HG03060 (cell line): Measurements from ENCODE around the gene MISP.

Source experiments
- ATAC-seq: cut with Tn5 transposase; IDR thresholded peaks from one replicate; pipeline ENCODE4 v1.9.1; 2021; ENCODE audit warnings: low read depth, moderate number of reproducible peaks; ENCODE audit not compliant: unreplicated experiment

The MISP gene

DNA sequence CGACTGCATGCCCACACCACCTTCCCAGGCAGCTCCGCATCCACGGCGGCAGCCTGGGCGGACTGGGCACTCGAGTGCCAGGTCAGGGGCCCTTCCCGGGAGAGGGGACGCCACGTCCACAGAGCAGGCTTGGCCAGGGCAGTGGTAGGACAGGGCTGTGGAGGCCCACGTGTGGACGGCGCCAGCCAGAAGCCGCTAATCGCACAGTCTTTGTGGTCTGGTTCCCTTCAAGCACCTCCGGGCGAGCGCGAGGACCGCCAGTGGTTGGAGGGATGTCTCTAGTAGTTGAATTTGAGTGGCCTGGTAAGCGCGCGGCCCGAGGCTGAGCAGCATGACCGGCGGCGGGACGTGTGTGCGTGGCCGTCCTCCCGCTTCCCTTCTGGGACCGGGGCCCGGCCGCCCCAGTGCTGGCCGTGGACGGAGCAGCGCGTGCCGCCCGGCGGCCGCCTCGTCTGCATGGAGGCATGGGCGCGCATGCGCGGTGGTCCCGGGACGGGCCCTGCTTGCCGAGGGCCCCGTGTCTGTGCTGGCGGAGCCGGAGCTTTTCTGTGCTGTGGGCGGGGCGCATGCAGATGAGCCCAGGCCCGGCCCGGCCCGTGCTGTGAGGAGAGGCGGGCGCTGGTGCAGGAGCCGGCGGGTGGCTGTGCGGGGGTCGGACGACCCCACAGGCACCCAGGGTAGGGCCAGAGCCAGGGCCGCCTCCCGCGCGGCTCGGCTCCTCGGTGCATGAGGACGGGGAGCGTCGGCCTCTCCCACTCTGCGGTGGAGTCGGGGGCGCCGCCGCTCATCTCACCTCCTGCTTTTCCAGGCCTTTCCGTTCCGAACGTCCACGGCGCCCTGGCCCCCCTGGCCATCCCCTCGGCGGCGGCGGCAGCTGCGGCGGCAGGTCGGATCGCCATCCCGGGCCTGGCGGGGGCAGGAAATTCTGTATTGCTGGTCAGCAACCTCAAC lies 55.0 kb downstream of the MISP start:
- no peak for ATAC-seq

DNA sequence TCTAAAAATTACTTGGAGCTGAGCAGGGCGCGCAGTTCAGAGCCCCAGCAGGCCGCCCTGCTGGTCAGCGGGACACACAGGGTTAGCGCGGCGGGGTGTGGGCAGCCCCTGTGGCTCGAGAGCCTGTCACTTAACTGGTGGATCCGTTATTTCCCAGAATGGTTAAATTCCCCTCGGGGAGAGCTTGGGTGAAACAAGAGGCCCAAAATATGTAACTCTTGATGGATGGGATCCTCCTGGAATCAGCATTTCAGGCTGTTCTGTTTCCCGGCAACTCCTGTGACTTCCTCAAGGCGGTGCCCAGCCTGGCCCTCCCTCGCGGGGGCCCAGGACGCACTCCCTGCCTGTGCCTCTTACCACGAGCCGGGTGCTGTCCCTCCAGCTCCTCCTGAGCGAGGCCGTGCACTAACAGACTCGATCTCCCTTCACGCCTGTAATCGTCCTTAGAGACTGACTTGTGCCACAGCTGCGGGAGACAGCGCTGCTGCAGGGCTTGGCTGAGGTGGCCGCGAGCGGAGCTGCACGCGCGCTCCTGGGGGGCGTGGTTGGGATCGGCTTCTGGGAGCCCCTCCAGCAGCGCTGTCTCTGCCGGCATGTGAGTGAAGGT lies 56.0 kb downstream of the MISP start:
- no peak for ATAC-seq

GRCh38 chr19:807627-808422 lies 56.9 kb downstream of the MISP start:
- ATAC-seq: no peak

DNA sequence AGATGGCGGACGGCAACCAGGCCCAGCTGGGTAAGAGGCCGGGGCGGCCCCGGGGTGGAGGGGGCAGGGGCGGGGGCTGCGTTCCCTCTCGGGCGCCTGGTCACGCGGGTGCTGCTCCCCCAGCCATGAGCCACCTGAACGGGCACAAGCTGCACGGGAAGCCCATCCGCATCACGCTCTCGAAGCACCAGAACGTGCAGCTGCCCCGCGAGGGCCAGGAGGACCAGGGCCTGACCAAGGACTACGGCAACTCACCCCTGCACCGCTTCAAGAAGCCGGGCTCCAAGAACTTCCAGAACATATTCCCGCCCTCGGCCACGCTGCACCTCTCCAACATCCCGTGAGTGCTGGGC lies 57.5 kb downstream of the MISP start:
- ATAC-seq: no peak

DNA sequence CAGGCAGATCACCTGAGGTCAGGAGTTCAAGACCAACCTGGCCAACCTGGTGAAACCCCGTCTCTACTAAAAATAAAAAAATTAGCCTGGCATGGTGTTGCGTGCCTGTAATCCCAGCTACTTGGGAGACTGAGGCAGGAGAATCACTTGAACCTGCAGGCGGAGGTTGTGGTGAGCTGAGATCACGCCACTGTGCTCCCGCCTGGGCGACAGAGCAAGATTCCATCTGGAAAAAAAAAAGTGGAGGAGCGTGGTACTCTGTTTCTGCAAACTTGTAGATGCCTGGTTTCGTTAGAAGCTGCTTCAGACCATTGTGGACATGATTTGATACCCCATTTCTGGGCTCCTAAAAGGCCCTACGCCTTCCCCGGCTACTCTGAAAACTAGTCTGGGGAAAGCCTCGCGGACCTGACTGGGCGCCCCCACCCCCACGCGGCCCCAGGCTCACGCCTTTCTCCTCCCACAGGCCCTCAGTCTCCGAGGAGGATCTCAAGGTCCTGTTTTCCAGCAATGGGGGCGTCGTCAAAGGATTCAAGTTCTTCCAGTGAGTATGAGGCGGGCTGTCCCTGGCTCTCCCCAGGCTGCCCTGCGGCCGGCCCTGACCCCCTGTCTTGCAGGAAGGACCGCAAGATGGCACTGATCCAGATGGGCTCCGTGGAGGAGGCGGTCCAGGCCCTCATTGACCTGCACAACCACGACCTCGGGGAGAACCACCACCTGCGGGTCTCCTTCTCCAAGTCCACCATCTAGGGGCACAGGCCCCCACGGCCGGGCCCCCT lies 59.4 kb downstream of the MISP start:
- no peak for ATAC-seq

GRCh38 chr19:810883-811489 lies 60.1 kb downstream of the MISP start:
- no peak for ATAC-seq

GRCh38 chr19:811506-812048 lies 60.7 kb downstream of the MISP start:
- ATAC-seq: no peak

GRCh38 chr19:812049-812746 lies 61.3 kb downstream of the MISP start:
- ATAC-seq: no peak

GRCh38 chr19:812747-813218 lies 61.9 kb downstream of the MISP start:
- ATAC-seq: no peak

- no peak for ATAC-seq
Observed at GRCh38 chr19:813219-814151, 62.6 kb downstream of the MISP start.
